ENCODE measurements around the gene ANXA4.
"Not testable (repeated sequence)": the region's sequence is repeated elsewhere in the genome, so short reads cannot be mapped to it uniquely, and the experiment has no call there.

The ANXA4 gene

DNA sequence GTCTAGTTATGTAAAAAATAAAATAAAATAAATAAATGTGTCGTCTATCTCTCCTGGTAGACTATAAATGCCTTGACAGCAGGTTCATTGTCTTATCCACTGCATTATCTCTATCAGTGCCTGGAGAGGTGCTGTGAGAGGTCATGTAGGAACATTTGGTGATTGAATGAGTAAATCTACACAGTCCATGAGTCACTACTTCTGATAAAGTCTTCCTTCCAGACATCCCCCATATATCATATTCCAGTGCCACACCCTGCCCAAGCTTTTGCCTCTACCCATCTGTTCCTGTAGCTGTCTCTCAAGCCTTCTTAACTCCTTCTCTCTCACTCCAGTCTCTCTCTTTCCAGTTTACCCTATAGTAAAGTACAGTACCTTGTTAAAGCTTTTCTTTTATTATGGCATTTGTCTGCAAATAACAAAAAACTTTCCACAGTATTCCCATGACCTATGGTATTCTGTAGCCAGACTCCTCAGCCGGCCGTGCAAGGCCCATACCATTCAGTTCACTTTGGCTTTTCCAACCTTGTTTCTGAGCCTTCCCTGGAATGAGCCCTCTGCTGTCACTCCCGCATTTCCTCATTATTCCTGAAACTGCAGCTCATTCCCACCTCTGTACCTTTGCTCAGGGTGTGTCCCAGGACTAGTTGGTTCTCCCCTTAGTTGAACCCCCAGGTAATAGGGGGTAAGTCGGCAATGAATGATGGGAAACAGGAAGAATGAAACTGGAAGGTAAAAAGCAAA is 37.5 kb downstream of the ANXA4 start:
- peak; percentile 39 for DNase-seq (ENCODE audit: low read depth)

- no peak for DNase-seq (ENCODE audit: low read depth)
Observed at GRCh38 chr2:69780921-69781320, 39.0 kb downstream of the ANXA4 start.

GRCh38 chr2:69781321-69782248 is 39.7 kb downstream of the ANXA4 start:
- no peak for DNase-seq (ENCODE audit: low read depth)

GRCh38 chr2:69784228-69784627 is 42.3 kb downstream of the ANXA4 start:
- no peak for DNase-seq (ENCODE audit: low read depth)

DNA sequence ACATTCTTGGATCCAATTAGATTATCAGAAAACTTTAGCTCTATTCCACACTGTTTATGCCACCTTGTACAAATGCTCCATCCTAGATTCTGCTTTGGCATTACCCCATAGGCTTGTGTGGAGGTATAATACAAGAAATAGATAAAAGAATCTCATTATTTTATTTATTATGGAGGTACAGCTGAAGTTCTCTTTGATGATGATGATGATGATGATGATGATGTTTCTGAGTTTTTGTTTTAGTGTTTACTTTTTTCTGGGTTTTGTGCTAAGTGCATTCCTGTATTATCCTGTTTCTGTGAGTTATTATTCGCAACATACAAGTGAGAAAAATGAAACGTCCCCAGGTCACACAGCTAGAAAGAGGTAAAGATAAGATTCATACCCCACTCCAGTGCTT is 43.4 kb downstream of the ANXA4 start:
- no peak for DNase-seq (ENCODE audit: low read depth)

DNA sequence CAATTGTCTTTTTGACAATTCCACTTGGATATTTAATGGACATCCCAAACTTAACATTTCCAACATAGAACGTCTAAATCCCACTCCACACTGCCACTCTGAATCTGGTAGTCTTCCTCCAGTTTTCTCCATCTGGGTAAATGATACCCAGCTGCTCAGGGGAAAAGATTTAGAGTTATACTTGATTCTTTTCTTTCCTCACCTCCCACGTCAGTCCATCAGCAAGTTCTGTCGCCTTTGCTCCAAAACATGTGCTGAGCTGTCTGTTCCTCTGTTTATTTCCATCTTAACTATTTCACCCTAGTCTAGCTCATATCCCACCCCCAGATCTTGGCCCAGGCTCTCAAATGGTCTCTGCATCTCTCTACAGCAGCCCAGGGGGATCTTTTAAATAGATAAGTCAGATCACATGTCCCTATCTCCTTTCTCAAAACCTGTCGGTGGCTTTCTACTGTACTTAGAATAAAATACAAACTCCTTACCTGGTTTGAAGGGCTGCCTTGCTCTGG is 44.2 kb downstream of the ANXA4 start:
- DNase-seq (ENCODE audit: low read depth) = no peak

- peak; percentile 97 for DNase-seq (ENCODE audit: low read depth)
Observed at GRCh38 chr2:69789175-69789721, 47.3 kb downstream of the ANXA4 start.

DNA sequence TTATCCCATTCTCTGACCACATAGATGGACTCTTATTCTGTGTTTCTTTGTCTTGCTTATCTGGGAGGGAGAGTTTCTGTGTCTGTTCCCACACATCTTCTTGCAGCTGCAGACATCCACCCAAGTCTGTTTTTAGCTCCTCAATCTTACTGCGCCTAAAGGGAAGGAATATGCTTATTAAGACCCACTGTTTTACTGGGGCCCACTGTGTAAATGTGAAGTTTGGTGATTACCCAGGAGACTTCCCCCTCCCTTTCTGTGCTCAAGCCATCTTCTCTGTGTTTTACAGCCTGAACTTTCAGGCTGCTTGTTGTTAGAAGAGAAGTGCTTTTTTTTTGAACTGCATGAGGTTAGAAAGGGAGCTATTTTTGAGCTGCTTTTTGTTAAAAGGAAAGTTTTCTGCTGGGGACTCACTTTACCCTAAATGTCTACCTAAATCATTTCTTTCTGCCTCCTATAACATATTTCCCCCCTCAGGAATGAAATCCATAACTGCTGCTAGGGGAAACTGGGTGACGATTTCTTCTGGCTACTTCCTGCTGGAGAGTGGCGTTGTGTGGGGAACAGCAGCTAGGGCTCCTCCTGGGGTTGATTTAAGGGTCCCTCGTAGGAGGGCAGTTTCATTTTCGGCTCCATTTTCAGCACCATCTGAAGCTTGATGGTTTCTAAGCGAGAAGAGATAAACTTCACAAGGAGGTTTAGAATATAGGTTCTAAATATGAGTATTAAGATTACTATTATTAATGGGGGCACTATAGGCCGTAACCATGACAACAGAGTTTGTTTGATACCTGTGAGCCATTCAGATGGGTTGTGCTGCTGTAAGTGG is 48.1 kb downstream of the ANXA4 start:
- DNase-seq (ENCODE audit: low read depth) = peak; percentile 50

- no peak for DNase-seq (ENCODE audit: low read depth)
Observed at GRCh38 chr2:69790601-69790959, 48.6 kb downstream of the ANXA4 start.

DNA sequence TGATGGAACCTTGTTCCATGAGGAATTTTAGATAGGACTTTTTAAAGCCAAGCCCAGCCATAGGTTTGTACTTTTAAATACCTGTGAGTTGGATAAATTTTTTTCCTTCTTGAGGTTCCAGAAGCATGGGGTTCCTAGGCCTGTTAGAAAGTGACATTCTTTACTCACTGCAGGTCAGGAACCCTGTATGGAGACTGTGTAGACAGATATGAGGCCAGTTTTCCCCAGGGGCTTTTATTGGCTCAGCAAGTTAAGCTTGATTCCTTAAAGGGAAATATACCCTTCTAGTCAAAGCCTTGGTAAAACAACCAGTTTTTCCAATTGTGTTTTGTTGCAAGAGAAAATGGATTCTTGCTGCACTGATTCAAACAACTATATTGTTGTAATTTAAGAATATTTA is 49.1 kb downstream of the ANXA4 start:
- peak; percentile 39 for DNase-seq (ENCODE audit: low read depth)

DNA sequence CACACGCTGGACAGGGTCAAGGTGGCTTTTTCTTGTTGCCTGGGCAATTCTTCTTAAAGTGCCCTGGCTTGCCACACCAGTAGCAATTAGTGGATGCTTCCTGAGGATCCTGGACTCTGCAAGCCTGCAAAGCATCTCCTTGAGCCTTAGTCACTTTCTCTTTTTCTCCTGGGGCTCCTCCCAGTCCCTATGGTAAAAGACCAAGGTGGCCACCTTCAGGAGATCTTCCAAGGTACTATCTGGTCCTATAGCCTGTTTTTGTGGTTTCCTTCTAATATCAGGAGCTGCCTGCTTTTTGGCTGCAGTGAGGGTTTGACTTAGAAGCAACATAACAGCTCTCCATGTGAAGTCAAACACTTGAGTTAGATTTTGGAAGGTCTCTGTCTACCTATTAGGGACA is 54.2 kb downstream of the ANXA4 start:
- DNase-seq (ENCODE audit: low read depth) = no peak

- DNase-seq (ENCODE audit: low read depth) = no peak
Observed at GRCh38 chr2:69797235-69797634, 55.3 kb downstream of the ANXA4 start.

GRCh38 chr2:69797836-69798289 is 55.9 kb downstream of the ANXA4 start:
- no peak for DNase-seq (ENCODE audit: low read depth)

DNA sequence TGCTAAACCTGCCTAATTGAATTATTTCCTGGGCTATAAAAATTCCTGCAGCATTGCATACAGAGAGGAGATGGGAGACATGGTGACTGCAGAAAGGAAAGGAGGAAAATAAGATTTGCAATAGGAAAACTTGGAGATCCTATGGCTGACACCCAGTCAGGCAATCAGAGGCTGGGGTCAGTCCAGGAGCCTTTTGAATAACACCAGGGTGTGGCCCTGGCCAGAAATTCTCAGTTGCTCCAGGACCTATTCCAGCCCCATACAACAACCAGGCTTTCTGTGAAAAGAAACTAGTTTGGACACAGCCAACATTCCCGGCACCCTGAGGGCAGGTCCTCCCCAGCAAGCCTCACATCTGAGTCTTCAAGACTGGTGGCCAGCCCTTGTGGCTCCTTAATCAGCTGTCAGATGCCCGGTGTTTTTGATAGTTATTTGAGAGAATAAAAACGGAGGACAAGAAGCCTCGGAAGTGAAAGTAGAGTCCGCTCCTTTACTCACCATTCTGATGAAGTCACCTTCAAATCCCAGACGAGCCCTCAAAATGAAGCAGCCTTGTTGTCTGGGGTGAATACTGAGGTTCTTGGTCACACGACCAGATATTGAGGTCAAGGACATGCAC is 56.5 kb downstream of the ANXA4 start:
- peak; percentile 68 for DNase-seq (ENCODE audit: low read depth)

- peak; percentile 74 for DNase-seq (ENCODE audit: low read depth)
Observed at GRCh38 chr2:69798909-69799526, 57.1 kb downstream of the ANXA4 start.

DNA sequence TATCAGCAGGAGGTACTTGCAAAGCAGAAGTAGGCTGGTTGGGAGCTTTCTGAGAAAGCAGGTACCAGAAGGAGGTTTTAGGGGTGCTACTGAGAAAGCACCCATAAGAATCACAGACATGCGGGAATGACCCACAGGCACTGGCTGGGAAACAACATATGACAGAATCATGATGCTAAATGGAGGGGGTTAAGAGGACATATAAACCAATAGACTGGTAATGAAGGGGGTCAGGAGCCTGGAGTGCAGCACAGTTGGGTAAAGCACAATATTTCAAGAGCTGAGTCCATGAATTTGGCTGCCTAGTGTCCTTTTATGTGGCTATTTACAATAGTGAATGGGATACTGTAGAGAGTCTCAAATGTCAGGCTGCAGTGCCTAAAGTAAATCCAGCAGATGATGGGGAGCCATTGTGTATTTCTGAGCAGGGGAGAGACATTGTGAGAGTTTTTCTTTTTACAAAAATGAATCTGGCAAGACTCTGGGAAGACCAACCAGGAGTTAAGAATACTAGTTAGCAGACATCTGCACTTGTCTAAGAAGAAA is 59.9 kb downstream of the ANXA4 start:
- DNase-seq (ENCODE audit: low read depth) = no peak

GRCh38 chr2:69802781-69803367 is 60.9 kb downstream of the ANXA4 start:
- DNase-seq (ENCODE audit: low read depth) = not testable (repeated sequence)

GRCh38 chr2:69804416-69804815 is 62.5 kb downstream of the ANXA4 start:
- no peak for DNase-seq (ENCODE audit: low read depth)

GRCh38 chr2:69805887-69806286 is 64.0 kb downstream of the ANXA4 start:
- no peak for DNase-seq (ENCODE audit: low read depth)
